Vagina (tissue), 2 donors: Measurements from ENCODE around the gene LHPP.

ENCODE experiments used
- CTCF ChIP-seq, 3 experiments: fragments of 450-650 bp in 2 of 3; fragments of 200-600 bp in 1 of 3; sonication (generic) in 1 of 3; IDR thresholded peaks; one replicate each; pipeline ENCODE4 v1.5.1; 2017 to 2019; ENCODE audit warnings: antibody characterized with exemption in 3 of 3, mild to moderate bottlenecking in 2 of 3, moderate library complexity in 2 of 3
- POLR2AphosphoS5 ChIP-seq, 2 donors: sonication (generic); formaldehyde crosslinking; IDR thresholded peaks; one replicate each; pipeline ENCODE4 v1.9.0; 2017; ENCODE audit warnings: antibody characterized with exemption in 2 of 2, mild to moderate bottlenecking in 2 of 2, low read depth in 1 of 2; ENCODE audit not compliant: insufficient read depth in 1 of 2

GRCh38 chr10:124455441-124455840 is 6.2 kb upstream of the LHPP start:
- TF ChIP-seq CTCF (IDR thresholded peaks at IDR 0.05) (no peak), POLR2AphosphoS5 (IDR thresholded peaks at IDR 0.05; ENCODE audit: insufficient read depth in 1 of 2, low read depth in 1 of 2) (no peak)
